ENCODE measurements around the gene SIAH1.
"Not testable (repeated sequence)": the region's sequence is repeated elsewhere in the genome, so short reads cannot be mapped to it uniquely, and the experiment has no call there.

The SIAH1 gene

GRCh38 chr16:48326915-48327314 is 58.3 kb downstream of the SIAH1 start:
- no peak for DNase-seq

GRCh38 chr16:48323783-48324775 is 61.1 kb downstream of the SIAH1 start:
- no peak for DNase-seq

GRCh38 chr16:48321317-48322036 is 63.7 kb downstream of the SIAH1 start:
- DNase-seq: no peak

- DNase-seq: no peak
These were observed 66.6 kb downstream of the SIAH1 start for GRCh38 chr16:48318630-48319029.

GRCh38 chr16:48317614-48318315 is 67.4 kb downstream of the SIAH1 start:
- no peak for DNase-seq

- no peak for DNase-seq
These were observed 68.2 kb downstream of the SIAH1 start for GRCh38 chr16:48317026-48317425.

GRCh38 chr16:48313905-48314304 is 71.3 kb downstream of the SIAH1 start:
- not testable (repeated sequence) for DNase-seq

- DNase-seq: no peak
These were observed 74.1 kb downstream of the SIAH1 start for GRCh38 chr16:48310908-48311641.
